Midbrain (tissue), 1 donor: ENCODE data around the gene IL15RA.
"Not testable (repeated sequence)": the region's sequence is repeated elsewhere in the genome, so short reads cannot be mapped to it uniquely, and the experiment has no call there.

Experiments used
- DNase-seq: peaks from one replicate; lab custom pipeline; 2025; lab: John Stamatoyannopoulos, UW

Gene IL15RA

GRCh38 chr10:6006546-6006945, 29.2 kb upstream of the IL15RA start:
- no peak for DNase-seq

GRCh38 chr10:6005856-6006395, 28.6 kb upstream of the IL15RA start:
- DNase-seq: no peak

GRCh38 chr10:6005161-6005804, 27.9 kb upstream of the IL15RA start:
- DNase-seq: not testable (repeated sequence)

GRCh38 chr10:6002809-6003510, 25.6 kb upstream of the IL15RA start:
- DNase-seq: no peak

- no peak for DNase-seq
These were observed 22.3 kb upstream of the IL15RA start for GRCh38 chr10:5999440-6000165.

GRCh38 chr10:5996696-5997095, 19.4 kb upstream of the IL15RA start:
- no peak for DNase-seq

GRCh38 chr10:5992398-5992797, 15.1 kb upstream of the IL15RA start:
- DNase-seq: no peak

- no peak for DNase-seq
These were observed 14.4 kb upstream of the IL15RA start for GRCh38 chr10:5991708-5992107.

- DNase-seq: no peak
These were observed 12.4 kb upstream of the IL15RA start for GRCh38 chr10:5989756-5990155.

- DNase-seq: no peak
These were observed 11.1 kb upstream of the IL15RA start for GRCh38 chr10:5988336-5988920.

GRCh38 chr10:5987747-5988146, 10.4 kb upstream of the IL15RA start:
- no peak for DNase-seq

GRCh38 chr10:5985029-5985428, 7.7 kb upstream of the IL15RA start:
- DNase-seq: no peak

GRCh38 chr10:5983774-5984173, 6.4 kb upstream of the IL15RA start:
- DNase-seq: no peak

- DNase-seq: no peak
These were observed 4.2 kb upstream of the IL15RA start for GRCh38 chr10:5981529-5981928.

GRCh38 chr10:5978230-5978489, 817 bp upstream of the IL15RA start:
- DNase-seq: no peak

GRCh38 chr10:5976512-5977470, 552 bp downstream of the IL15RA start:
- peak; percentile 31 for DNase-seq

GRCh38 chr10:5975641-5976473, 1.5 kb downstream of the IL15RA start:
- peak; percentile 10 for DNase-seq

- DNase-seq: no peak
These were observed 4.3 kb downstream of the IL15RA start for GRCh38 chr10:5973069-5973468.

- no peak for DNase-seq
These were observed 5.5 kb downstream of the IL15RA start for GRCh38 chr10:5971886-5972285.

GRCh38 chr10:5971315-5971832, 6.0 kb downstream of the IL15RA start:
- DNase-seq: no peak
